ENCODE data around the gene HYPK. TPM values are rescaled to one million over a fixed set of nuclear protein-coding genes. Genes with fewer than 3 reads are reported as not detected.

Gene HYPK, protein sequence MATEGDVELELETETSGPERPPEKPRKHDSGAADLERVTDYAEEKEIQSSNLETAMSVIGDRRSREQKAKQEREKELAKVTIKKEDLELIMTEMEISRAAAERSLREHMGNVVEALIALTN
- total RNA-seq: 10 to 100 TPM in 2 of 4 donors, 1 to 10 TPM in 2; 4.3 to 17.4 (median 12.4) TPM

DNA sequence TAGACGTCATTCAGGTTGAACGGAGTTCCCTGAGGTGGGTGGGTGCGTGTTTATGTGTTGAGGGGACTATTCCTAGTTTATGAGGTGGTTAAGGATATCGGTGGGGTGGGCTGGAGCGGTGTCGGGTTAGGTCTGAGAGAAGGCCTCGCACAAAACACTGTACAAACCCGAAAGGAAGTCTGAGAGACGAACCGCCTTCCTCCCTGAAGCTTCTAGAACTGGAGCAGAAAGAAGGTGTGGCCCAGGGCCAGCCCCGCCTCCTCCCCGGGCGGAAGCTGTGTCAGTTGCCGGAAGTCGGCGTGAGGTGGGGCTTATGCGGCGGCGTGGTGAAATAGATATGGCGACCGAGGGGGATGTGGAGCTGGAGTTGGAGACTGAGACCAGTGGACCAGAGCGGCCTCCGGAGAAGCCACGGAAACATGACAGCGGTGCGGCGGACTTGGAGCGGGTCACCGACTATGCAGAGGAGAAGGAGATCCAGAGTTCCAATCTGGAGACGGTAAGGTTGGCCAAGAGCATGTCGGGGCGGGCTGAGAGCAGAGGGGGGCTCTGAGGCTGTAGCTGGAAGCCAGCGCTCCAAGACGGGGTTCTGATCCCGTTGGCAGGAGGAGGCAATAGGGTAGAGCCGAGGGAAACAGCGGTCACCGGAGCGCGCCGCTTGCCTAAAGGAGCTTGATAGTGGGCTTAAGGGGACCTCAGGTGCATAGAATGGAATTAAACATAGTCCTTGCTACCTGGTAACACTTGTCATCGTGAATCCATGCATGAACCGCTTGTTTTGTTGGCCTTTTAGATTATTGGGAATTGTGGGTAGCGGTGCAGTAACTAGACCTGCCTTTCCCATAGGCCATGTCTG lies at the start of gene HYPK:
Gene HYPK, plus strand, starts transcription at position 314 of the 856 bp plus-strand sequence. Its CDS starts 24 bp downstream, at position 338.
- WGBS, 2 donors: 6 to 7% methylated on average over 44 of the region's 44 CpGs
- no peak for TF ChIP-seq POLR2A (IDR thresholded peaks at IDR 0.05)
- TF ChIP-seq, protein P1, sequence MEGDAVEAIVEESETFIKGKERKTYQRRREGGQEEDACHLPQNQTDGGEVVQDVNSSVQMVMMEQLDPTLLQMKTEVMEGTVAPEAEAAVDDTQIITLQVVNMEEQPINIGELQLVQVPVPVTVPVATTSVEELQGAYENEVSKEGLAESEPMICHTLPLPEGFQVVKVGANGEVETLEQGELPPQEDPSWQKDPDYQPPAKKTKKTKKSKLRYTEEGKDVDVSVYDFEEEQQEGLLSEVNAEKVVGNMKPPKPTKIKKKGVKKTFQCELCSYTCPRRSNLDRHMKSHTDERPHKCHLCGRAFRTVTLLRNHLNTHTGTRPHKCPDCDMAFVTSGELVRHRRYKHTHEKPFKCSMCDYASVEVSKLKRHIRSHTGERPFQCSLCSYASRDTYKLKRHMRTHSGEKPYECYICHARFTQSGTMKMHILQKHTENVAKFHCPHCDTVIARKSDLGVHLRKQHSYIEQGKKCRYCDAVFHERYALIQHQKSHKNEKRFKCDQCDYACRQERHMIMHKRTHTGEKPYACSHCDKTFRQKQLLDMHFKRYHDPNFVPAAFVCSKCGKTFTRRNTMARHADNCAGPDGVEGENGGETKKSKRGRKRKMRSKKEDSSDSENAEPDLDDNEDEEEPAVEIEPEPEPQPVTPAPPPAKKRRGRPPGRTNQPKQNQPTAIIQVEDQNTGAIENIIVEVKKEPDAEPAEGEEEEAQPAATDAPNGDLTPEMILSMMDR (IDR thresholded peaks at IDR 0.05): no peak
- intact Hi-C loops (cut with DNase I; ENCODE audit: low total_unique reads): no loop called here
- H3K4me3 ChIP-seq (ENCODE audit: low read depth, poor library complexity, severe bottlenecking): peak within 1 kb of the TSS; percentile 91
- peak; percentile 95 to 99 for DNase-seq (ENCODE audit: low spot score in 2 of 2)

DNA sequence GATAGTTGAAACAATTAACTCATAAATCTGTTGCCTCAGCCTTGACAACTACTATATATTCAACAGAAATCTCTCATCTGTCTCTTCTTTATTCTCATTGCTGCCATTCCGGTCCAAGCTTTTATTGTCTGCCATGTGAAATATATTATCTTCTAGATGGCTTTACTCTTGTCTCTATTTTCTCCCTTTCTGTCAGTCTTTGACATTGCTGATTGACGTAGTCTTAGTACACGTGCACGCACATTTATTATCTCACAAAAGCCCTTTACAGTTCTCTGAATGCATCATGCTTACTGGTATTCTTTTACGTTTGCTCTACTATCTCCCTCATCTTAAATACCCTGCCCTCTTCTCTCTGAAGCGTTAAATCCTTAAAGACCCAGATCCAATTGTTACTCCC lies 48.5 kb upstream of the HYPK start:
- no peak for DNase-seq (ENCODE audit: low spot score in 2 of 2)
- no peak for TF ChIP-seq POLR2A (IDR thresholded peaks at IDR 0.05)
- TF ChIP-seq, protein P1 (IDR thresholded peaks at IDR 0.05): no peak
- intact Hi-C loops (cut with DNase I; ENCODE audit: low total_unique reads): no loop called here
- WGBS, 2 donors: 83 to 86% methylated on average over 6 of the region's 6 CpGs
- no peak overlapping the region for H3K4me3 ChIP-seq (ENCODE audit: low read depth, poor library complexity, severe bottlenecking)

DNA sequence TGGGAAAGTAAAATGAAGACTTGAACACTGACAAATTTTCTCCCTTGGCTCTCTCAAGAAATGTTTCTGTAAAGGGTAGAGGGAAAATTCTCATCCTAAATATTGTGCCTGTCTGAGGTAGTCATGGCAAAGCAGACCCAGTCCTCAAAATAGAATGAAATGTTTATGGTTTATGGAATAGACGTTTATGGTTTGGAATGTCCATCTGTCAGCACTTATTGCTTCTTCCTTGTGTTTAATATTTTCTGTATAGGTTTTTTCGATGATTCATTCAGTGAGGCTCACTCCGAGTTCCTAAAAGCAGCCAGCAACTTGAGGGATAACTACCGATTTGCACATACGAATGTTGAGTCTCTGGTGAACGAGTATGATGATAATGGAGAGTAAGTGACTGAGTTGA lies 37.6 kb upstream of the HYPK start:
- no peak for DNase-seq (ENCODE audit: low spot score in 2 of 2)
- no peak for TF ChIP-seq POLR2A (IDR thresholded peaks at IDR 0.05)
- TF ChIP-seq, protein P1 (IDR thresholded peaks at IDR 0.05): no peak

DNA sequence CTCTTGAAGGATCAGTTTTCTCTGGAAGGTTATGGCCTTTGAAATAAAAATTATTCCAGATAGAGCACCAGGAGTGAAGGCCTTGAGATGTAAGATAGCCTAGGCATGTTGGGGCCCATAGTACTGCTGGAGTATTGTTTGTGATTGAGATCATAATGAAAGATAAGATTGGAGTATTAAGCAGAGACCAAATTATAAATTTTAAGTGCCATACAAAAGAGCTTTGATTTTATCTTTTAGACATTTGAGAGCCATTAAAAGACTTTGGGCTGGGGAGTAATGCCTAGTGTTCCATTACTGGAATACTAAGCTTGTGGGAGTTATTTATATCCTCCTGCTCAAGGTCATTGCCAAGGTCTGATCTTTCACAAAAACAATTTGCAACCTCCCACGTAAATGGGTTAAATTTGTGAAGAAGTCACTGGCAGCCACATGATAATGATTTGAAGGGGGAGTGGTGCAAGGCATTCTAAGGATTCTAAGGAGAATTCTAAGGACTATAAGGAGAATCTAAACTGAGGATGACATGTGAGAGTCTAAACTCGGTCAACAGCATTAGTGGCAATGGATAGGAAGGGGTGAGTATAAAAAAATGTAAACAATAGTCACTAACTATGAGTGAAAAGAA lies 36.5 kb upstream of the HYPK start:
- intact Hi-C loops (cut with DNase I; ENCODE audit: low total_unique reads): no loop called here
- TF ChIP-seq, protein P1 (IDR thresholded peaks at IDR 0.05): no peak
- no peak for TF ChIP-seq POLR2A (IDR thresholded peaks at IDR 0.05)
- 59 to 61% methylated on average over 2 of the region's 2 CpGs for WGBS, 2 donors

More for the DNA sequence above, 37.6 kb upstream of the HYPK start:
- intact Hi-C loops (cut with DNase I; ENCODE audit: low total_unique reads): no loop called here
- 76 to 78% methylated on average over 6 of the region's 6 CpGs for WGBS, 2 donors
- no peak overlapping the region for H3K4me3 ChIP-seq (ENCODE audit: low read depth, poor library complexity, severe bottlenecking)

DNA sequence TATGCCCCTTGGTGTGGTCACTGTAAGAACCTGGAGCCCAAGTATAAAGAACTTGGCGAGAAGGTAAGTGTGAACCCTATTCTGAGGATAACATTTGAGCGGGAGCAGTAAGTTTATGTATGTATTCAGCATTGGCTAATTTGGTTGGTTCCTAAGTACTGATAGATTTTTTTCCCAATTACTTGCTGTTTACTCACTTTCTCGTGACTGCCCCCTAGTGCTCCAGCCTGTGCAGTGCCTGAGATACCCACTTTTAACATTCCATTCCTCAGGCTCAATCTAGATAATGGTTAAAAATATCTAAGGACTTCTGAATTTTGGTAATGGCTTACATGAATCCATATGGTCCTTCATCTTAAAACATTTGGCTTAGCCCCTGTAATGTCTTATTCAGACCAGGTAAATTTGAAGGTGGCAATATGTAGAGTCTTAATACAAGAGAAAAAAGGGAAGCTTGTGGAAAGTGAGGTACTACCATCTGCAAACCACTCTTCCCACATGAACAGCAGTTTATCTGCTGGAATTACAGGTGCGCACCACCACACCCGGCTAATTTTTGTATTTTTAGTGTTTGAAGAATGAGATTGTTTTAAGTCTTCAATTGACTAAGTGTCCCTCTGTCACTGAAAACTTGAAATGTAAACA lies 30.7 kb upstream of the HYPK start:
- intact Hi-C loops (cut with DNase I; ENCODE audit: low total_unique reads): no loop called here
- H3K4me3 ChIP-seq (ENCODE audit: low read depth, poor library complexity, severe bottlenecking): no peak overlapping the region
- no peak for TF ChIP-seq POLR2A (IDR thresholded peaks at IDR 0.05)
- TF ChIP-seq, protein P1 (IDR thresholded peaks at IDR 0.05): no peak
- DNase-seq (ENCODE audit: low spot score in 2 of 2): no peak
- 67 to 70% methylated on average over 5 of the region's 5 CpGs for WGBS, 2 donors

More for the DNA sequence above, 36.5 kb upstream of the HYPK start:
- H3K4me3 ChIP-seq (ENCODE audit: low read depth, poor library complexity, severe bottlenecking): no peak overlapping the region
- no peak for DNase-seq (ENCODE audit: low spot score in 2 of 2)
